HG02759 (cell line): ENCODE data around the gene C19orf38.
A peak's percentile ranks its signal among the peaks of the same experiment; 100 is the strongest.
"Not testable (repeated sequence)": the region's sequence is repeated elsewhere in the genome, so short reads cannot be mapped to it uniquely, and the experiment has no call there.

Experiments
- ATAC-seq: cut with Tn5 transposase; IDR thresholded peaks from one replicate; pipeline ENCODE4 v1.9.1; 2021; ENCODE audit warnings: mild to moderate bottlenecking, moderate library complexity; ENCODE audit not compliant: unreplicated experiment

The C19orf38 gene

GRCh38 chr19:10846500-10847202, 1.6 kb upstream of the C19orf38 start:
- ATAC-seq: no peak

GRCh38 chr19:10850631-10851030, 2.4 kb downstream of the C19orf38 start:
- no peak for ATAC-seq

- ATAC-seq: no peak
These were observed 4.0 kb downstream of the C19orf38 start for GRCh38 chr19:10852098-10852800.

- no peak for ATAC-seq
These were observed 4.7 kb downstream of the C19orf38 start for GRCh38 chr19:10852941-10853340.

GRCh38 chr19:10854350-10855089, 6.3 kb downstream of the C19orf38 start:
- no peak for ATAC-seq

GRCh38 chr19:10855879-10856522, 7.8 kb downstream of the C19orf38 start:
- no peak for ATAC-seq

GRCh38 chr19:10856899-10857298, 8.7 kb downstream of the C19orf38 start:
- ATAC-seq: not testable (repeated sequence)

- no peak for ATAC-seq
These were observed 10.1 kb downstream of the C19orf38 start for GRCh38 chr19:10858204-10858828.

GRCh38 chr19:10861103-10861651, 13.0 kb downstream of the C19orf38 start:
- ATAC-seq: no peak

GRCh38 chr19:10862561-10863106, 14.4 kb downstream of the C19orf38 start:
- ATAC-seq: no peak

GRCh38 chr19:10863107-10863717, 15.0 kb downstream of the C19orf38 start:
- ATAC-seq: no peak

- no peak for ATAC-seq
These were observed 16.3 kb downstream of the C19orf38 start for GRCh38 chr19:10864538-10864899.

GRCh38 chr19:10866495-10866894, 18.3 kb downstream of the C19orf38 start:
- ATAC-seq: no peak

GRCh38 chr19:10868872-10869547, 20.8 kb downstream of the C19orf38 start:
- ATAC-seq: no peak

- ATAC-seq: not testable (repeated sequence)
These were observed 21.7 kb downstream of the C19orf38 start for GRCh38 chr19:10869872-10870311.

- ATAC-seq: no peak
These were observed 22.3 kb downstream of the C19orf38 start for GRCh38 chr19:10870501-10870954.

GRCh38 chr19:10870955-10871603, 22.9 kb downstream of the C19orf38 start, which contains the start of gene CARM1:
Gene CARM1 (plus strand): TSS chr19:10871553. CDS start chr19:10871703, 150 bp downstream.
- ATAC-seq: peak; percentile 76
